ENCODE results near the gene SPACA7. TPM values are rescaled to one million over a fixed set of nuclear protein-coding genes. Genes with fewer than 3 reads are reported as not detected.

SPACA7 gene
- polyA plus RNA-seq, 3 donors = not detected

- intact Hi-C loops (cut with micrococcal nuclease) = no loop called here
- no peak for DNase-seq
These were observed 76.4 kb downstream of the SPACA7 start for GRCh38 chr13:112452380-112453206.

DNA sequence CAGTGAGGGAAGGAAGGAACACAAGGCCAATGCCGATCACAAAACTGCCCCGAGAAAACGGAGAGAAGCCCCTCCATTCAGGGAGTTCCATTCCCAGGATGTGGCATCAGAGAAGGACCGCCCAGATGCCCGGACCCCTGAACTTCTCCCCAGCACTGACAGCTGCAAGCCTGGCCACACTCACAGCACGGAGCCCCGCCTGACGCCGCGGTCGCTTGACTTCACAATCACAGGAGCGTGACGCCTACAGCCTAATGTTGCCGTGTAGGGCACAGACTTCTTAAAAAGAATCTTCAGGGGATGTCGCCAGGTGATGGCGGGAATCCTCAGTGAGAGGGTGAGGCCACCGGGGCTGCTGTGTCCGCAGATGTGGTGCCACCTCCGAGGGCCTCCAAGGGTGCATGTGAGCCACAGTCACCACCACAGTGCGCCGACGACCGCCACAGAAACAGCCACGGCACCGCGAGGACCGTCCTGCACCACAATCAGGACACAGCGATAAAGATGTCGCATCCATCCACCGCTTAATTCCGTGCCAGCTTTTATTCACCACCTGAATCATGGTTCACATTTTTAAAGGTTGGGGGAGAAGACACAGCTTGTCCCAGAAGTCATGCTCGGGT, 77.2 kb downstream of the SPACA7 start:
- Histone ChIP-seq H3K4me3 (replicated peaks in 1 of 3; ENCODE audit: low read depth in 2 of 3, low read length in 3 of 3) (no peak overlapping the region), H3K4me1 (ENCODE audit: control insufficient read depth in 1 of 2, insufficient read depth in 2 of 2, low read length in 2 of 2) (no peaks in the 10 kb centered on the region), H4K20me1 (ENCODE audit: insufficient read depth, low read length) (no peaks in the 10 kb centered on the region), H3K9me3 (replicated peaks in 1 of 2; ENCODE audit: control insufficient read depth in 1 of 2, insufficient read depth in 1 of 2, low read length in 2 of 2) (no peaks in the 10 kb centered on the region), H3K36me3 (replicated peaks in 1 of 2; ENCODE audit: control insufficient read depth in 1 of 2, insufficient read depth in 2 of 2, low read length in 2 of 2) (no peaks in the 10 kb centered on the region), H3K79me2 (ENCODE audit: insufficient read depth, low read length) (no peaks in the 10 kb centered on the region), H3K4me2 (replicated peaks; ENCODE audit: extremely low read depth, low read length, poor library complexity, severe bottlenecking) (no peak overlapping the region), H3K9ac (ENCODE audit: insufficient read depth, low read length, poor library complexity, severe bottlenecking) (no peak overlapping the region), H3K27me3 (ENCODE audit: control insufficient read depth in 2 of 2, insufficient read depth in 2 of 2, low read length in 2 of 2) (no peaks in the 10 kb centered on the region), H3K27ac (ENCODE audit: low read depth in 1 of 2, low read length in 2 of 2) (no peak overlapping the region), H2AFZ (ENCODE audit: insufficient read depth, low read depth, low read length, poor library complexity, severe bottlenecking) (no peak overlapping the region)
- TF ChIP-seq, protein P1, sequence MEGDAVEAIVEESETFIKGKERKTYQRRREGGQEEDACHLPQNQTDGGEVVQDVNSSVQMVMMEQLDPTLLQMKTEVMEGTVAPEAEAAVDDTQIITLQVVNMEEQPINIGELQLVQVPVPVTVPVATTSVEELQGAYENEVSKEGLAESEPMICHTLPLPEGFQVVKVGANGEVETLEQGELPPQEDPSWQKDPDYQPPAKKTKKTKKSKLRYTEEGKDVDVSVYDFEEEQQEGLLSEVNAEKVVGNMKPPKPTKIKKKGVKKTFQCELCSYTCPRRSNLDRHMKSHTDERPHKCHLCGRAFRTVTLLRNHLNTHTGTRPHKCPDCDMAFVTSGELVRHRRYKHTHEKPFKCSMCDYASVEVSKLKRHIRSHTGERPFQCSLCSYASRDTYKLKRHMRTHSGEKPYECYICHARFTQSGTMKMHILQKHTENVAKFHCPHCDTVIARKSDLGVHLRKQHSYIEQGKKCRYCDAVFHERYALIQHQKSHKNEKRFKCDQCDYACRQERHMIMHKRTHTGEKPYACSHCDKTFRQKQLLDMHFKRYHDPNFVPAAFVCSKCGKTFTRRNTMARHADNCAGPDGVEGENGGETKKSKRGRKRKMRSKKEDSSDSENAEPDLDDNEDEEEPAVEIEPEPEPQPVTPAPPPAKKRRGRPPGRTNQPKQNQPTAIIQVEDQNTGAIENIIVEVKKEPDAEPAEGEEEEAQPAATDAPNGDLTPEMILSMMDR (IDR thresholded peaks at IDR 0.05) = no peak
- Mint-ChIP-seq H3K27ac (no peak overlapping the region), H3K4me3 (no peak overlapping the region), H3K27me3 (ENCODE audit: low read depth in 3 of 3) (peaks cover 1 to 7% (median 5%) of the 10 kb centered on the region in 3 donors), H3K36me3 (no peaks in the 10 kb centered on the region), H3K9me3 (peaks cover 0 to 4% (median 0%) of the 10 kb centered on the region in 7 donors), H3K4me1 (no peaks in the 10 kb centered on the region)
- WGBS (ENCODE audit: insufficient coverage) = 91% methylated on average over 28 of the region's 32 CpGs
- DNase-seq = no peak
- intact Hi-C loops (cut with micrococcal nuclease) = no loop called here

More at GRCh38 chr13:112452380-112453206, 76.4 kb downstream of the SPACA7 start:
- no peak overlapping the region for H3K9ac ChIP-seq (ENCODE audit: insufficient read depth, low read length, poor library complexity, severe bottlenecking)
- Mint-ChIP-seq H3K27me3 (ENCODE audit: low read depth in 3 of 3) (peaks cover 1 to 7% (median 3%) of the 10 kb centered on the region in 3 donors), H3K36me3 (no peaks in the 10 kb centered on the region), H3K9me3 (peaks cover 0 to 4% (median 0%) of the 10 kb centered on the region in 7 donors), H3K4me1 (no peaks in the 10 kb centered on the region), H3K4me3 (no peak overlapping the region), H3K27ac (no peak overlapping the region)
- H2AFZ ChIP-seq (ENCODE audit: insufficient read depth, low read depth, low read length, poor library complexity, severe bottlenecking) = no peak overlapping the region
- no peak overlapping the region for H3K27ac ChIP-seq (ENCODE audit: low read depth in 1 of 2, low read length in 2 of 2)
- H3K27me3 ChIP-seq (ENCODE audit: control insufficient read depth in 2 of 2, insufficient read depth in 2 of 2, low read length in 2 of 2) = no peaks in the 10 kb centered on the region
- H3K4me1 ChIP-seq (ENCODE audit: control insufficient read depth in 1 of 2, insufficient read depth in 2 of 2, low read length in 2 of 2) = no peaks in the 10 kb centered on the region
- H3K4me2 ChIP-seq (replicated peaks; ENCODE audit: extremely low read depth, low read length, poor library complexity, severe bottlenecking) = no peak overlapping the region
- H3K79me2 ChIP-seq (ENCODE audit: insufficient read depth, low read length) = no peaks in the 10 kb centered on the region
- no peaks in the 10 kb centered on the region for H3K36me3 ChIP-seq (replicated peaks in 1 of 2; ENCODE audit: control insufficient read depth in 1 of 2, insufficient read depth in 2 of 2, low read length in 2 of 2)
- TF ChIP-seq, protein P1 (IDR thresholded peaks at IDR 0.05) = no peak
- H4K20me1 ChIP-seq (ENCODE audit: insufficient read depth, low read length) = no peaks in the 10 kb centered on the region
- no peak overlapping the region for H3K4me3 ChIP-seq (replicated peaks in 1 of 3; ENCODE audit: low read depth in 2 of 3, low read length in 3 of 3)
- 85% methylated on average over 32 of the region's 36 CpGs for WGBS (ENCODE audit: insufficient coverage)
- H3K9me3 ChIP-seq (replicated peaks in 1 of 2; ENCODE audit: control insufficient read depth in 1 of 2, insufficient read depth in 1 of 2, low read length in 2 of 2) = no peaks in the 10 kb centered on the region

Data from CD14-positive monocyte (primary cell).